ENCODE results near the gene MBIP.

The MBIP gene

GRCh38 chr14:36288496-36288895 is 31.9 kb downstream of the MBIP start:
- TF ChIP-seq FOXP2 (optimal IDR thresholded peaks at IDR 0.05; ENCODE audit: borderline replicate concordance, extremely low read depth, extremely low read length, insufficient read depth) (no peak), POLR2AphosphoS5 (IDR thresholded peaks at IDR 0.05; ENCODE audit: low read depth, low read length) (no peak), TAF1 (IDR thresholded peaks at IDR 0.05; ENCODE audit: borderline replicate concordance, insufficient read depth, low read length) (no peak), SIN3A (IDR thresholded peaks at IDR 0.05; ENCODE audit: borderline replicate concordance, insufficient read depth, low read length) (no peak)
- TF ChIP-seq, protein P1, sequence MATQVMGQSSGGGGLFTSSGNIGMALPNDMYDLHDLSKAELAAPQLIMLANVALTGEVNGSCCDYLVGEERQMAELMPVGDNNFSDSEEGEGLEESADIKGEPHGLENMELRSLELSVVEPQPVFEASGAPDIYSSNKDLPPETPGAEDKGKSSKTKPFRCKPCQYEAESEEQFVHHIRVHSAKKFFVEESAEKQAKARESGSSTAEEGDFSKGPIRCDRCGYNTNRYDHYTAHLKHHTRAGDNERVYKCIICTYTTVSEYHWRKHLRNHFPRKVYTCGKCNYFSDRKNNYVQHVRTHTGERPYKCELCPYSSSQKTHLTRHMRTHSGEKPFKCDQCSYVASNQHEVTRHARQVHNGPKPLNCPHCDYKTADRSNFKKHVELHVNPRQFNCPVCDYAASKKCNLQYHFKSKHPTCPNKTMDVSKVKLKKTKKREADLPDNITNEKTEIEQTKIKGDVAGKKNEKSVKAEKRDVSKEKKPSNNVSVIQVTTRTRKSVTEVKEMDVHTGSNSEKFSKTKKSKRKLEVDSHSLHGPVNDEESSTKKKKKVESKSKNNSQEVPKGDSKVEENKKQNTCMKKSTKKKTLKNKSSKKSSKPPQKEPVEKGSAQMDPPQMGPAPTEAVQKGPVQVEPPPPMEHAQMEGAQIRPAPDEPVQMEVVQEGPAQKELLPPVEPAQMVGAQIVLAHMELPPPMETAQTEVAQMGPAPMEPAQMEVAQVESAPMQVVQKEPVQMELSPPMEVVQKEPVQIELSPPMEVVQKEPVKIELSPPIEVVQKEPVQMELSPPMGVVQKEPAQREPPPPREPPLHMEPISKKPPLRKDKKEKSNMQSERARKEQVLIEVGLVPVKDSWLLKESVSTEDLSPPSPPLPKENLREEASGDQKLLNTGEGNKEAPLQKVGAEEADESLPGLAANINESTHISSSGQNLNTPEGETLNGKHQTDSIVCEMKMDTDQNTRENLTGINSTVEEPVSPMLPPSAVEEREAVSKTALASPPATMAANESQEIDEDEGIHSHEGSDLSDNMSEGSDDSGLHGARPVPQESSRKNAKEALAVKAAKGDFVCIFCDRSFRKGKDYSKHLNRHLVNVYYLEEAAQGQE (IDR thresholded peaks at IDR 0.05; ENCODE audit: insufficient read depth in 1 of 2, low read depth in 2 of 2, low read length in 2 of 2), result no peak

DNA sequence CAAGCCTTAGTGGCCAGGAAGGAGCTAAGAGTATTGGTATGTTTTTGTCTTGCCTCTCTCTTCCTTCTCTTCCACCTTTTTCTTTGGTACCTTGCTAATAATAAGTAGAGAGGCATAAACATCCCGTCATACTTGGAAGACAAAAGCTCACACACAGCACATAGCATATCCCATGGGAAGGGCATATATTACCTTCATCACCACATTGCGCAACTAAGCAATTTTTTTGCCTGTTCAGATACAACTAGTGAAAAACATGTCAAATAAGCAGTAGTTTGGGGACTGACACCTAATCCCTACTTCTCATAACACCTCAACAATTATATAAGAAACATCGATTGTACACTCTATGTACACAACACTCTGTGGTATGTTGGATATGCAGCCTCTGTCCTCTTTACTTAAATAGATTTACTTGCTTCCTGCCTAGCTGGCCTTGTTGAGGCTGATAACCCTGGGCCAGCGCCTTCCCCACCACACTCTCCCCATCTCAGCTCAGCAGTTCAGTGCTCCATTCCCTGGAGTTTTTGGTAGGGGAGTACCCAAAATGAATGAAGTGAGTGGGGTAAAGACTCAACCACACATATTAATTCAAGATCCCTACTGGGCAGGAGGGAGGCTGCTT is 35.4 kb downstream of the MBIP start:
- no peak for TF ChIP-seq POLR2AphosphoS5 (IDR thresholded peaks at IDR 0.05; ENCODE audit: low read depth, low read length)
- TF ChIP-seq, protein P1 (IDR thresholded peaks at IDR 0.05; ENCODE audit: insufficient read depth in 1 of 2, low read depth in 2 of 2, low read length in 2 of 2), result no peak

GRCh38 chr14:36281309-36281708 is 39.1 kb downstream of the MBIP start:
- no peak for TF ChIP-seq SIN3A (IDR thresholded peaks at IDR 0.05; ENCODE audit: borderline replicate concordance, insufficient read depth, low read length)
- TF ChIP-seq, protein P1 (IDR thresholded peaks at IDR 0.05; ENCODE audit: insufficient read depth in 1 of 2, low read depth in 2 of 2, low read length in 2 of 2), result no peak
- no peak for TF ChIP-seq FOXP2 (optimal IDR thresholded peaks at IDR 0.05; ENCODE audit: borderline replicate concordance, extremely low read depth, extremely low read length, insufficient read depth)
- TF ChIP-seq TAF1 (IDR thresholded peaks at IDR 0.05; ENCODE audit: borderline replicate concordance, insufficient read depth, low read length), result no peak
- no peak for TF ChIP-seq POLR2AphosphoS5 (IDR thresholded peaks at IDR 0.05; ENCODE audit: low read depth, low read length)

DNA sequence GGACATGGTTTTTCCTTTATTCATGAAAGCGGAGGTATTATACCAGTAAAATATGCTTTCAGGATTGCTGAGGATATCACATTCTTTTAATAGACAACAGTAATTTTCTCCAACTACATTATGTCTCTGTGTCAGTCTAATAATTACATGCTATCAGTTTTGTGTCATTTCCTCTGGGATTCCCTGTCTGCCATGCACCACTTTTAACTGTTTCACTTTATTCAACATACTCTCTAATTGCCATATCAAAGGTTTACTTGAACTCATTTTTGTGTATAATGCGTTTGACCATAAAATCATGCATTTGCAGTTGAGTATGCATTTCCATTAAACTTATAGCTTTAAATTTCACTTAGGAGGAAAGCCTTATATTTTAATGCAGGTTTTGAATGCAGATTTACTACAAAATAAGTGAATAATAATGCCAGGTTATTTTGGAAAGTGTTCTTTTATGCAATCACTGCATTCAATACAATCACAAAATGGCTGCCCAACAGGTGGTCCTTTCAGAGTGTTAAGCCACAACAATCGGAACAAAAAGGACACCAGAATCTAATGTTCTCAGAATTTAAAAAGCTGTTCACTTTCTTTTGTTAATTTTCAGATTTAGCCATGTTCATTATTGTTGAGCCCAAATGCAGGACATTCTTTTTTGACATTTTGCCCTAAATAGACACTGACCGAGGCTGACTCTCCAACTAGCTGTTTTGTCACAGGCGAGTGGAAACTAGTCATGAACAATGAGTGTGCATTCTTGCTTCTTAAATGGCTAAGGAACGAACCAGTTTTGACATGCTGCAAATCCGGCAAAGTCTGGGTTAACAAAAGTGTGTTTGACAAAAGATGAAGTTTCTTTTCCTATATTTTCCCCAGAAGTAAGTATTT is 40.9 kb downstream of the MBIP start:
- TF ChIP-seq SIN3A (IDR thresholded peaks at IDR 0.05; ENCODE audit: borderline replicate concordance, insufficient read depth, low read length) (no peak), TAF1 (IDR thresholded peaks at IDR 0.05; ENCODE audit: borderline replicate concordance, insufficient read depth, low read length) (no peak), POLR2AphosphoS5 (IDR thresholded peaks at IDR 0.05; ENCODE audit: low read depth, low read length) (no peak), FOXP2 (optimal IDR thresholded peaks at IDR 0.05; ENCODE audit: borderline replicate concordance, extremely low read depth, extremely low read length, insufficient read depth) (no peak)
- TF ChIP-seq, protein P1 (IDR thresholded peaks at IDR 0.05; ENCODE audit: insufficient read depth in 1 of 2, low read depth in 2 of 2, low read length in 2 of 2), result no peak
